Measurements from ENCODE around the gene MRPL33. TPM values are rescaled to one million over a fixed set of nuclear protein-coding genes. Genes with fewer than 3 reads are reported as not detected.

MRPL33 gene
- total and polyA plus RNA-seq, 2 of the 13 experiments (the other 11 are each of a cell fraction or from before 2014, with no cell fraction given): 69.7 to 218 TPM

DNA sequence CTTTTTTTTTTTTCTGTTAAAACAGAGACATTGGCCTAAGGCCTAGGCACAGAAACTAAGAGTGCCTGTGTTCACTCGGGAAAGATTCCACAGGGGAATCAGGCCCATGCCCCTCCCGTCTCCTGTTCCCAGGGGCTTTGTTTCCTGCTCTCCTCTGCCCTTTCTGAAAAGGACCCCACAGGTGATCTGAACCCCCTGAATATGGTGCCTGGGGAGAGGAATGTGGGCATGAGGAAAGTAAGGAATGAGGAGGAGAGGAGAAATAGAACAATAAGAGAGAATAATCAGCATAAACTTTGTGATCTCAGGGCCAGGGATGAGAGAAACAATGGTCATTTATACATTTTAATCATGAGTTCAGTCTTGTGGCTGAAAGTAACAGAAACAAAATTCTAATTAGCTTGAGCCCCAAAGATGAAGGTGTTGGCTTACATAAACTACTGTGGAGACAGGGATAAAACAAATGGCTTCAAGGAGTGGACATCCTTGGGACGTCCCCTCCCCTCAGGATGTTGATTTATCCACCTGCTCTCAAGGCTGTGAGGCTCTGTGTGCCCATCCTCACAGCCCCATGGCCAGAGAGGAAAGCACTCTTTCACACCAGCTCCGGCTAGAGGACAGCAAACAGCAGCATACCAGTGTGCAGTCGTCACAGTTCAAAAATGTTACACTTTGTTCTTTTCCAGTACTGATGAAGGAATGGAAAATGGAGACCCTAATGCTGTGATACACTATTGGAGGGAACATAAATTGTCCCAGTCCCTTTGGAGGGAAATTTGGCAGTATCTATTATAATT, 46.4 kb upstream of the MRPL33 start (continued):
- TF ChIP-seq RXRA (CRISPR knock-in tag; IDR thresholded peaks at IDR 0.05) (peak; percentile 67; the same call in 1 of the 2 replicates), PRMT3 (CRISPR knock-in tag; IDR thresholded peaks at IDR 0.05; ENCODE audit: borderline replicate concordance, low read depth) (no peak), IRF2 (CRISPR knock-in tag; IDR thresholded peaks at IDR 0.05) (peak; percentile 83), SRF (IDR thresholded peaks at IDR 0.05; ENCODE audit: low read depth, low read length) (no peak), ZFP62 (CRISPR knock-in tag; IDR thresholded peaks at IDR 0.05) (no peak), SKI (IDR thresholded peaks at IDR 0.05; ENCODE audit: partially characterized antibody) (no peak), ZFP41 (CRISPR knock-in tag; IDR thresholded peaks at IDR 0.05; ENCODE audit: borderline replicate concordance) (no peak), ZNF546 (CRISPR knock-in tag; conservative IDR thresholded peaks at IDR 0.05) (no peak), DR1 (CRISPR knock-in tag; IDR thresholded peaks at IDR 0.05) (no peak), ZNF251 (CRISPR knock-in tag; IDR thresholded peaks at IDR 0.05) (no peak), MTF1 (CRISPR knock-in tag; IDR thresholded peaks at IDR 0.05) (no peak), FOXK2 (IDR thresholded peaks at IDR 0.05) (no peak), HNRNPK (IDR thresholded peaks at IDR 0.05; ENCODE audit: low read depth, low read length, poor library complexity, severe bottlenecking) (no peak), ZNF382 (CRISPR knock-in tag; IDR thresholded peaks at IDR 0.05; ENCODE audit: borderline replicate concordance) (no peak), ZNF570 (CRISPR knock-in tag; IDR thresholded peaks at IDR 0.05; ENCODE audit: borderline replicate concordance) (no peak), ZNF549 (CRISPR knock-in tag; IDR thresholded peaks at IDR 0.05) (no peak), ZNF878 (CRISPR knock-in tag; IDR thresholded peaks at IDR 0.05) (no peak; the same call in 1 of the 2 replicates), ZNF772 (CRISPR knock-in tag; IDR thresholded peaks at IDR 0.05) (no peak), ZNF614 (CRISPR knock-in tag; IDR thresholded peaks at IDR 0.05; ENCODE audit: borderline replicate concordance) (peak; percentile 86), MED13 (CRISPR knock-in tag; IDR thresholded peaks at IDR 0.05) (no peak), ZNF30 (CRISPR knock-in tag; IDR thresholded peaks at IDR 0.05) (no peak), ZNF850 (CRISPR knock-in tag; conservative IDR thresholded peaks at IDR 0.05) (no peak), EED (CRISPR knock-in tag; IDR thresholded peaks at IDR 0.05) (no peak), POLR2A (IDR thresholded peaks at IDR 0.05; ENCODE audit: insufficient read depth in 1 of 2, low read depth in 2 of 2, low read length in 2 of 2) (peak in 1 of 2 experiments; percentile 42; a peak in 1 of 4 replicates), NKX3-1 (CRISPR knock-in tag; IDR thresholded peaks at IDR 0.05) (no peak), XBP1 (CRISPR knock-in tag; IDR thresholded peaks at IDR 0.05) (no peak), ZNF670 (CRISPR knock-in tag; IDR thresholded peaks at IDR 0.05; ENCODE audit: borderline replicate concordance) (0 out of 2 replicates have a peak, but pooled peaks have one; percentile 49), JUNB (CRISPR knock-in tag; IDR thresholded peaks at IDR 0.05; ENCODE audit: borderline replicate concordance) (no peak), MATR3 (CRISPR knock-in tag; IDR thresholded peaks at IDR 0.05) (no peak), AKAP8 (CRISPR knock-in tag; IDR thresholded peaks at IDR 0.05) (no peak)
- TF ChIP-seq, protein P1, sequence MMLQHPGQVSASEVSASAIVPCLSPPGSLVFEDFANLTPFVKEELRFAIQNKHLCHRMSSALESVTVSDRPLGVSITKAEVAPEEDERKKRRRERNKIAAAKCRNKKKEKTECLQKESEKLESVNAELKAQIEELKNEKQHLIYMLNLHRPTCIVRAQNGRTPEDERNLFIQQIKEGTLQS (CRISPR knock-in tag; IDR thresholded peaks at IDR 0.05): peak; percentile 96
- TF ChIP-seq, protein P2, sequence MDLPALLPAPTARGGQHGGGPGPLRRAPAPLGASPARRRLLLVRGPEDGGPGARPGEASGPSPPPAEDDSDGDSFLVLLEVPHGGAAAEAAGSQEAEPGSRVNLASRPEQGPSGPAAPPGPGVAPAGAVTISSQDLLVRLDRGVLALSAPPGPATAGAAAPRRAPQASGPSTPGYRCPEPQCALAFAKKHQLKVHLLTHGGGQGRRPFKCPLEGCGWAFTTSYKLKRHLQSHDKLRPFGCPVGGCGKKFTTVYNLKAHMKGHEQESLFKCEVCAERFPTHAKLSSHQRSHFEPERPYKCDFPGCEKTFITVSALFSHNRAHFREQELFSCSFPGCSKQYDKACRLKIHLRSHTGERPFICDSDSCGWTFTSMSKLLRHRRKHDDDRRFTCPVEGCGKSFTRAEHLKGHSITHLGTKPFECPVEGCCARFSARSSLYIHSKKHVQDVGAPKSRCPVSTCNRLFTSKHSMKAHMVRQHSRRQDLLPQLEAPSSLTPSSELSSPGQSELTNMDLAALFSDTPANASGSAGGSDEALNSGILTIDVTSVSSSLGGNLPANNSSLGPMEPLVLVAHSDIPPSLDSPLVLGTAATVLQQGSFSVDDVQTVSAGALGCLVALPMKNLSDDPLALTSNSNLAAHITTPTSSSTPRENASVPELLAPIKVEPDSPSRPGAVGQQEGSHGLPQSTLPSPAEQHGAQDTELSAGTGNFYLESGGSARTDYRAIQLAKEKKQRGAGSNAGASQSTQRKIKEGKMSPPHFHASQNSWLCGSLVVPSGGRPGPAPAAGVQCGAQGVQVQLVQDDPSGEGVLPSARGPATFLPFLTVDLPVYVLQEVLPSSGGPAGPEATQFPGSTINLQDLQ (CRISPR knock-in tag; IDR thresholded peaks at IDR 0.05): no peak
